H9 (cell line): ENCODE results near the gene OSBPL8. TPM values are rescaled to one million over a fixed set of nuclear protein-coding genes. Genes with fewer than 3 reads are reported as not detected.

Source experiments
- DNase-seq: peaks from one replicate; pipeline ENCODE4 v3.0.0-alpha.2; 2017
- H2AFZ ChIP-seq: one replicate; pipeline ENCODE4 v1.6.1; 2013; ENCODE audit warnings: mild to moderate bottlenecking, low read length, control low read depth, moderate library complexity
- H2AK5ac ChIP-seq: 2 replicates; pipeline ENCODE4 v1.6.1; 2013; ENCODE audit warnings: low read length, control low read depth, mixed read lengths; ENCODE audit not compliant: insufficient read length
- H2BK120ac ChIP-seq: one replicate; pipeline ENCODE4 v1.6.1; 2013; ENCODE audit warnings: low read depth, mild to moderate bottlenecking, low read length, control low read depth, inconsistent platforms; ENCODE audit not compliant: poor library complexity, severe bottlenecking
- H2BK12ac ChIP-seq: 2 replicates; pipeline ENCODE4 v1.6.1; 2013; ENCODE audit warnings: low read length, control low read depth, mixed read lengths, low read depth; ENCODE audit not compliant: insufficient read length
- H2BK15ac ChIP-seq: 2 replicates; pipeline ENCODE4 v1.6.1; 2013; ENCODE audit warnings: low read depth, low read length, control low read depth
- H2BK20ac ChIP-seq: one replicate; pipeline ENCODE4 v1.6.1; 2013; ENCODE audit warnings: low read depth, mild to moderate bottlenecking, low read length, control low read depth, inconsistent platforms; ENCODE audit not compliant: poor library complexity, severe bottlenecking
- H2BK5ac ChIP-seq: 2 replicates; pipeline ENCODE4 v1.6.1; 2013; ENCODE audit warnings: low read length, control low read depth, mixed read lengths; ENCODE audit not compliant: insufficient read length
- H3K14ac ChIP-seq: 2 replicates; pipeline ENCODE4 v1.6.1; 2013; ENCODE audit warnings: low read length, control low read depth; ENCODE audit not compliant: insufficient read depth
- H3K18ac ChIP-seq: 2 replicates; pipeline ENCODE4 v1.6.1; 2013; ENCODE audit warnings: low read depth, mild to moderate bottlenecking, mixed read lengths, low read length, control low read depth; ENCODE audit not compliant: insufficient read length
- H3K23ac ChIP-seq: 2 replicates; pipeline ENCODE4 v1.6.1; 2013; ENCODE audit warnings: low read length, control low read depth, mixed read lengths, low read depth; ENCODE audit not compliant: insufficient read length
- H3K23me2 ChIP-seq: 2 replicates; pipeline ENCODE4 v1.6.1; 2013; ENCODE audit warnings: low read depth, mild to moderate bottlenecking, mixed read lengths, low read length, control low read depth; ENCODE audit not compliant: insufficient read length, poor library complexity, severe bottlenecking
- H3K27ac ChIP-seq: 2 replicates; pipeline ENCODE4 v1.5.1; 2013; ENCODE audit warnings: low read length, control low read depth, mixed read lengths, low read depth; ENCODE audit not compliant: insufficient read length
- H3K27me3 ChIP-seq: 2 replicates; pipeline ENCODE4 v1.6.1; 2013; ENCODE audit warnings: low read length, control low read depth, inconsistent platforms; ENCODE audit not compliant: insufficient read depth
- H3K4ac ChIP-seq: 2 replicates; pipeline ENCODE4 v1.6.1; 2013; ENCODE audit warnings: low read depth, mild to moderate bottlenecking, control low read depth, inconsistent platforms, low read length, moderate library complexity
- H3K4me1 ChIP-seq: 2 replicates; pipeline ENCODE4 v1.6.1; 2013; ENCODE audit warnings: low read length, control low read depth, inconsistent platforms; ENCODE audit not compliant: insufficient read depth
- H3K4me2 ChIP-seq: 2 replicates; pipeline ENCODE4 v1.6.1; 2013; ENCODE audit warnings: low read length, control low read depth, mixed read lengths; ENCODE audit not compliant: insufficient read length, insufficient read depth
- H3K56ac ChIP-seq: 2 replicates; pipeline ENCODE4 v1.6.1; 2013; ENCODE audit warnings: low read depth, mild to moderate bottlenecking, mixed read lengths, low read length, control low read depth; ENCODE audit not compliant: insufficient read length
- H3K79me1 ChIP-seq: 2 replicates; pipeline ENCODE4 v1.6.1; 2013; ENCODE audit warnings: low read depth, mild to moderate bottlenecking, moderate library complexity, low read length, control low read depth, inconsistent platforms; ENCODE audit not compliant: insufficient read depth, poor library complexity, severe bottlenecking
- H3K79me2 ChIP-seq: 2 replicates; pipeline ENCODE4 v1.6.1; 2013; ENCODE audit warnings: low read length, control low read depth, inconsistent platforms; ENCODE audit not compliant: insufficient read depth
- H3K9ac ChIP-seq: 2 replicates; pipeline ENCODE4 v1.6.1; 2013; ENCODE audit warnings: low read length, control low read depth, mixed read lengths; ENCODE audit not compliant: insufficient read length; ENCODE audit errors: extremely low read depth
- H3K9me3 ChIP-seq: one replicate; pipeline ENCODE4 v1.6.1; 2013; ENCODE audit warnings: low read depth, low read length, inconsistent platforms; ENCODE audit not compliant: control insufficient read depth
- H3T11ph ChIP-seq: one replicate; pipeline ENCODE4 v1.6.1; 2013; ENCODE audit warnings: mild to moderate bottlenecking, low read length, control low read depth, inconsistent platforms
- H4K20me1 ChIP-seq: one replicate; pipeline ENCODE4 v1.6.1; 2013; ENCODE audit not compliant: control insufficient read depth, insufficient read length, insufficient read depth
- H4K5ac ChIP-seq: 2 replicates; pipeline ENCODE4 v1.6.1; 2013; ENCODE audit warnings: low read depth, mild to moderate bottlenecking, mixed read lengths, low read length, control low read depth; ENCODE audit not compliant: insufficient read length
- H4K8ac ChIP-seq: replicated peaks from 2 replicates; pipeline ENCODE4 v1.6.1; 2013; ENCODE audit warnings: low read length, control low read depth, mixed read lengths, low read depth; ENCODE audit not compliant: insufficient read length
- H4K91ac ChIP-seq: 2 replicates; pipeline ENCODE4 v1.6.1; 2013; ENCODE audit warnings: low read depth, mild to moderate bottlenecking, moderate library complexity, mixed read lengths, low read length, control low read depth; ENCODE audit not compliant: insufficient read length
- H3K27ac Mint-ChIP-seq, 3 experiments: 2 replicates in 2 of 3; 3 replicates in 1 of 3; pipeline ENCODE4 v1.8.0; 2020 to 2021; ENCODE audit warnings: mixed read lengths in 3 of 3, mild to moderate bottlenecking in 1 of 3, moderate library complexity in 1 of 3
- H3K27me3 Mint-ChIP-seq: 2 replicates; pipeline ENCODE4 v1.8.0; 2021; ENCODE audit warnings: low read depth, mild to moderate bottlenecking, moderate library complexity, mixed read lengths
- H3K36me3 Mint-ChIP-seq, 3 experiments: 2 replicates in 2 of 3; 3 replicates in 1 of 3; pipeline ENCODE4 v1.8.0; 2020 to 2021; ENCODE audit warnings: low read depth in 3 of 3, mixed read lengths in 3 of 3; ENCODE audit not compliant: insufficient read depth in 1 of 3
- H3K4me1 Mint-ChIP-seq, 2 experiments: 2 replicates each; pipeline ENCODE4 v1.8.0; 2020; ENCODE audit warnings: mixed read lengths in 2 of 2
- H3K4me3 Mint-ChIP-seq, 2 experiments: 2 replicates in 1 of 2; 3 replicates in 1 of 2; pipeline ENCODE4 v1.8.0; 2020 to 2021; ENCODE audit warnings: mild to moderate bottlenecking in 2 of 2, mixed read lengths in 2 of 2, moderate library complexity in 1 of 2
- H3K9me3 Mint-ChIP-seq, 2 experiments: 2 replicates in 1 of 2; 3 replicates in 1 of 2; pipeline ENCODE4 v1.8.0; 2020; ENCODE audit warnings: mild to moderate bottlenecking in 2 of 2, mixed read lengths in 2 of 2, moderate library complexity in 1 of 2
- WGBS: extraction: QIAGEN DNeasy Blood & Tissue Kit; methylation state at CpG from one replicate; pipeline ENCODE4 v1.1.7; 2013; ENCODE audit warnings: missing lambda C conversion rate, low lambda C conversion rate, mixed read lengths; ENCODE audit not compliant: insufficient read length; ENCODE audit errors: extremely low coverage; 5-methylcytosine and 5-hydroxymethylcytosine counted together
- total RNA-seq: library from RNA; stranded (reverse); gene quantifications from 2 replicates; pipeline ENCODE4 v1.2.1, GENCODE V29; 2021
- TF ChIP-seq, protein P1 (sequence below): fragments of 200-600 bp; sonication (generic); conservative IDR thresholded peaks from 3 replicates; pipeline ENCODE4 v1.8.0; 2021; ENCODE audit warnings: antibody characterized with exemption, mild to moderate bottlenecking

The OSBPL8 gene
- total RNA-seq, 1 experiment from 2014 or later, result 61.2 TPM

DNA sequence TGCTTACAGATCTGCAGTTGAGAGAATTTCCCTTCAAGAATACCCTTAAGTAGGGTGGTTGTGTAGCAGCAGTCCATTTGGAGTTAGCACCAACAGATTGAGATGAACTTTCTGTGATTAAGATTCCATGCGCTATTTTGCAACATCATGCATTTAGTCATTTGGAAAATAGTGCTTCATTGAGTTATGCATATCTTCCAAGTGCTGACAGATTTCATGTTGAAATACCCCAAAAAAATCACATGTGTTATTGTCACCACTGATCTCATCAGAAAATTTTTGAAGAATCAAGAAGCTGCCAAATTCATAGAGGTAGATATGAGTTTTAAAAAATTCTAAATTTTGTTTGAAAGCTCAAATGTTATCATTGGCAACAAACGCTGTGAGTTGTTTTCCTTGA is 35.5 kb upstream of the OSBPL8 start:
- Histone ChIP-seq H3K27me3 (no peaks in the 10 kb centered on the region), H2BK12ac (no peak overlapping the region), H2BK20ac (no peak overlapping the region), H2BK5ac (no peak overlapping the region), H3K9ac (no peak overlapping the region), H4K8ac (no peak overlapping the region), H3K14ac (no peak overlapping the region), H3T11ph (no peak overlapping the region), H2BK120ac (no peak overlapping the region), H3K27ac (no peak overlapping the region), H2BK15ac (no peak overlapping the region), H2AK5ac (no peak overlapping the region), H2AFZ (no peak overlapping the region), H3K9me3 (no peaks in the 10 kb centered on the region), H4K5ac (no peak overlapping the region), H3K4me2 (no peak overlapping the region), H3K18ac (no peak overlapping the region), H4K91ac (no peak overlapping the region), H4K20me1 (no peaks in the 10 kb centered on the region), H3K56ac (no peak overlapping the region), H3K4ac (no peak overlapping the region), H3K4me1 (no peaks in the 10 kb centered on the region), H3K79me1 (no peaks in the 10 kb centered on the region), H3K23ac (no peak overlapping the region), H3K23me2 (no peaks in the 10 kb centered on the region), H3K79me2 (no peaks in the 10 kb centered on the region)
- no CpG with 5 or more reads among the region's 2 CpGs for WGBS
- H3K36me3 Mint-ChIP-seq, result no peaks in the 10 kb centered on the region
- DNase-seq, result no peak
- no peaks in the 10 kb centered on the region for H3K4me1 Mint-ChIP-seq
- TF ChIP-seq, protein P1, sequence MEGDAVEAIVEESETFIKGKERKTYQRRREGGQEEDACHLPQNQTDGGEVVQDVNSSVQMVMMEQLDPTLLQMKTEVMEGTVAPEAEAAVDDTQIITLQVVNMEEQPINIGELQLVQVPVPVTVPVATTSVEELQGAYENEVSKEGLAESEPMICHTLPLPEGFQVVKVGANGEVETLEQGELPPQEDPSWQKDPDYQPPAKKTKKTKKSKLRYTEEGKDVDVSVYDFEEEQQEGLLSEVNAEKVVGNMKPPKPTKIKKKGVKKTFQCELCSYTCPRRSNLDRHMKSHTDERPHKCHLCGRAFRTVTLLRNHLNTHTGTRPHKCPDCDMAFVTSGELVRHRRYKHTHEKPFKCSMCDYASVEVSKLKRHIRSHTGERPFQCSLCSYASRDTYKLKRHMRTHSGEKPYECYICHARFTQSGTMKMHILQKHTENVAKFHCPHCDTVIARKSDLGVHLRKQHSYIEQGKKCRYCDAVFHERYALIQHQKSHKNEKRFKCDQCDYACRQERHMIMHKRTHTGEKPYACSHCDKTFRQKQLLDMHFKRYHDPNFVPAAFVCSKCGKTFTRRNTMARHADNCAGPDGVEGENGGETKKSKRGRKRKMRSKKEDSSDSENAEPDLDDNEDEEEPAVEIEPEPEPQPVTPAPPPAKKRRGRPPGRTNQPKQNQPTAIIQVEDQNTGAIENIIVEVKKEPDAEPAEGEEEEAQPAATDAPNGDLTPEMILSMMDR, result no peak
- no peaks in the 10 kb centered on the region; a peak in 2 of 5 replicates for H3K9me3 Mint-ChIP-seq
- H3K27ac Mint-ChIP-seq, result no peak overlapping the region
- H3K4me3 Mint-ChIP-seq, result no peak overlapping the region
- no peaks in the 10 kb centered on the region for H3K27me3 Mint-ChIP-seq
